Body of pancreas (tissue), 4 donors: Measurements from ENCODE around the gene GALNT17.

Experiments
- CTCF ChIP-seq, 7 experiments: fragments of 450-650 bp in 4 of 7; fragments of 200-600 bp in 3 of 7; sonication (generic) in 3 of 7; IDR thresholded peaks; one replicate each; pipeline ENCODE4 v1.5.1; 2016 to 2019; ENCODE audit warnings: antibody characterized with exemption in 7 of 7
- POLR2A ChIP-seq, 3 donors: fragments of 450-650 bp; IDR thresholded peaks; one replicate each; pipeline ENCODE4 v1.6.1; 2016; ENCODE audit warnings: antibody characterized with exemption in 3 of 3, mild to moderate bottlenecking in 2 of 3

- no peak for TF ChIP-seq POLR2A (IDR thresholded peaks at IDR 0.05)
- no peak for TF ChIP-seq CTCF (IDR thresholded peaks at IDR 0.05)
Observed at GRCh38 chr7:71325151-71325550, 193.2 kb downstream of the GALNT17 start.
